Ovary (tissue), 9 donors: Measurements from ENCODE around the gene CA11. TPM values are rescaled to one million over a fixed set of nuclear protein-coding genes. Genes with fewer than 3 reads are reported as not detected.
"Not testable (repeated sequence)": the region's sequence is repeated elsewhere in the genome, so short reads cannot be mapped to it uniquely, and the experiment has no call there.

Source experiments
- DNase-seq, 5 donors: peaks; one replicate each; pipeline ENCODE4 v3.0.0-alpha.2; 2019 to 2020
- H3K27ac ChIP-seq, 2 donors: fragments of 200-600 bp; one replicate each; pipeline versions ENCODE4 v1.5.1 to v1.8.0; 2019 to 2022
- H3K27me3 ChIP-seq: fragments of 200-600 bp; one replicate; pipeline ENCODE4 v1.8.0; 2022
- H3K36me3 ChIP-seq: fragments of 200-600 bp; sonication (generic); one replicate; pipeline ENCODE4 v1.5.1; 2019
- H3K4me1 ChIP-seq: one replicate; pipeline ENCODE4 v1.8.1; 2013; ENCODE audit warnings: mild to moderate bottlenecking, moderate library complexity; ENCODE audit not compliant: insufficient read depth
- H3K4me3 ChIP-seq: fragments of 200-600 bp; sonication (generic); one replicate; pipeline ENCODE4 v1.5.1; 2017
- H3K9me3 ChIP-seq, 2 donors: fragments of 200-600 bp in 1 of 2; sonication (generic) in 1 of 2; one replicate each; pipeline versions ENCODE4 v1.5.1 to v1.8.1; 2013 to 2019; ENCODE audit warnings: mild to moderate bottlenecking in 1 of 2, moderate library complexity in 1 of 2
- CTCF ChIP-seq, 3 donors: fragments of 450-650 bp in 2 of 3; fragments of 200-600 bp in 1 of 3; IDR thresholded peaks; one replicate each; pipeline versions ENCODE4 v1.5.1 to v1.8.0; 2016 to 2022; ENCODE audit warnings: antibody characterized with exemption in 3 of 3, mild to moderate bottlenecking in 1 of 3
- EP300 ChIP-seq: sonication (generic); formaldehyde crosslinking; IDR thresholded peaks from one replicate; pipeline ENCODE4 v1.6.1; 2017; ENCODE audit warnings: antibody characterized with exemption
- POLR2A ChIP-seq: fragments of 450-650 bp; IDR thresholded peaks from one replicate; pipeline ENCODE4 v1.6.1; 2017; ENCODE audit warnings: antibody characterized with exemption, mild to moderate bottlenecking, moderate library complexity
- WGBS, 3 donors: extraction: QIAGEN DNeasy Blood & Tissue Kit in 1 of 3; methylation state at CpG; one replicate each; pipeline versions ENCODE4 v1.1.5 to v1.1.7; 2013 to 2017; 5-methylcytosine and 5-hydroxymethylcytosine counted together
- intact Hi-C, 4 donors: fragments of 100-400 bp; cut with DNase I; formaldehyde crosslinking; loops; one replicate each; pipeline versions ENCODE4 v1.11.0 to v1.15.1; 2022 to 2023
- polyA plus RNA-seq, 2 donors: library from polyadenylated mRNA; stranded (reverse); fragments of 200-250 nt in 1 of 2; fragments of 350-450 nt in 1 of 2; fragmentation: Illumina TruSeq in 1 of 2; extraction: RNeasy Lipid Tissue Mini Kit (QIAGEN cat#74804) in 1 of 2; gene quantifications; one replicate each; pipeline ENCODE4 v1.2.3, GENCODE V29; 2013 to 2014
- total RNA-seq, 7 donors: library from RNA; depleted of rRNA in 2 of 7; stranded (reverse); fragments of >200 nt in 2 of 7; fragmentation: NEBNext Ultra II Directional in 3 of 7; extraction: Animal tissue kit (Norgen Biotek cat#: 25700) in 3 of 7; gene quantifications; one replicate each; pipeline versions ENCODE4 v1.1.0 to v1.2.4, GENCODE V29; 2016 to 2023
- donor health status: DM: no; HTN: no; CAD: no; lungs with moderate emphysema.
- donor health status: DM: no; HTN: no; CAD: no.
- donor health status: Bipolar disorder and iron deficiency.
- donor health status: DM: yes; HTN: yes; CAD: no.
- donor health status: DM: no; HTN: no; CAD: no.
- donor health status: DM: yes; HTN: yes; CAD: no.

CA11 gene
- total and polyA plus RNA-seq, 9 donors = 14.9 to 53.1 (median 43.1) TPM

GRCh38 chr19:48680436-48681126 lies 34.6 kb upstream of the CA11 start:
- H3K9me3 ChIP-seq = no peaks in the 10 kb centered on the region
- 78 to 87% (median 78%) methylated on average over 36 to 45 of the region's 45 CpGs for WGBS, 3 donors
- peaks cover 2% of the 10 kb centered on the region for H3K4me1 ChIP-seq
- peak in 1 of 5 donors; percentile 41 for DNase-seq
- TF ChIP-seq POLR2A = no peak
- no peak for TF ChIP-seq EP300
- no peak for TF ChIP-seq CTCF (IDR thresholded peaks at IDR 0.05)
- intact Hi-C loops = no loop called here
- no peak overlapping the region for H3K27ac ChIP-seq
- H3K36me3 ChIP-seq = no peaks in the 10 kb centered on the region
- H3K4me3 ChIP-seq = no peak overlapping the region
- H3K27me3 ChIP-seq = no peaks in the 10 kb centered on the region

- H3K27ac ChIP-seq, H3K4me3 ChIP-seq, H3K27me3 ChIP-seq, H3K36me3 ChIP-seq, DNase-seq, H3K9me3 ChIP-seq, H3K4me1 ChIP-seq, intact Hi-C loops: not testable (repeated sequence)
- 93 to 94% (median 93%) methylated on average over 19 of the region's 19 CpGs for WGBS, 3 donors
These were observed 34.0 kb upstream of the CA11 start for GRCh38 chr19:48680006-48680405.

- no peaks in the 10 kb centered on the region for H3K9me3 ChIP-seq
- peaks cover 5% of the 10 kb centered on the region for H3K4me1 ChIP-seq
- H3K27me3 ChIP-seq = no peaks in the 10 kb centered on the region
- intact Hi-C loops = loop anchor here in 2 of 4 donors (5.0 kb wide), 2 partner anchors 34 to 59 kb away; no protein-coding TSS in a partner anchor
- no peak for TF ChIP-seq CTCF (IDR thresholded peaks at IDR 0.05)
- no peak for TF ChIP-seq EP300
- TF ChIP-seq POLR2A = no peak
- no peak overlapping the region for H3K27ac ChIP-seq
- no peak overlapping the region for H3K4me3 ChIP-seq
- WGBS, 3 donors = 67 to 70% (median 67%) methylated on average over 4 of the region's 4 CpGs
- DNase-seq = no peak
- H3K36me3 ChIP-seq = no peaks in the 10 kb centered on the region
These were observed 32.2 kb upstream of the CA11 start for GRCh38 chr19:48678201-48678600.

GRCh38 chr19:48676887-48677286 lies 30.9 kb upstream of the CA11 start:
- Histone ChIP-seq H3K27me3 (no peaks in the 10 kb centered on the region), H3K36me3 (no peaks in the 10 kb centered on the region), H3K4me1 (peaks cover 5% of the 10 kb centered on the region), H3K27ac (no peak overlapping the region), H3K9me3 (no peaks in the 10 kb centered on the region), H3K4me3 (no peak overlapping the region)
- 89 to 91% (median 90%) methylated on average over 13 of the region's 13 CpGs for WGBS, 3 donors
- DNase-seq = no peak
- intact Hi-C loops = loop anchor here in 2 of 4 donors (5.0 kb wide), 2 partner anchors 35 to 60 kb away; no protein-coding TSS in a partner anchor
- no peak for TF ChIP-seq EP300
- no peak for TF ChIP-seq POLR2A
- TF ChIP-seq CTCF (IDR thresholded peaks at IDR 0.05) = no peak

GRCh38 chr19:48676487-48676886 lies 30.5 kb upstream of the CA11 start:
- H3K27me3 ChIP-seq = no peaks in the 10 kb centered on the region
- intact Hi-C loops = loop anchor here in 2 of 4 donors (5.0 kb wide), 2 partner anchors 36 to 61 kb away; no protein-coding TSS in a partner anchor
- peaks cover 5% of the 10 kb centered on the region for H3K4me1 ChIP-seq
- no peak overlapping the region for H3K4me3 ChIP-seq
- H3K9me3 ChIP-seq = no peaks in the 10 kb centered on the region
- TF ChIP-seq CTCF (IDR thresholded peaks at IDR 0.05) (no peak), EP300 (no peak), POLR2A (no peak)
- WGBS, 3 donors = 90 to 92% (median 91%) methylated on average over 17 of the region's 17 CpGs
- no peak overlapping the region for H3K27ac ChIP-seq
- H3K36me3 ChIP-seq = no peaks in the 10 kb centered on the region
- DNase-seq = no peak
